ENCODE results near the gene PLPP1. TPM values are rescaled to one million over a fixed set of nuclear protein-coding genes. Genes with fewer than 3 reads are reported as not detected.

PLPP1 gene
- total and polyA plus RNA-seq, 2 experiments from 2014 or later: 39.1 to 97.1 TPM

GRCh38 chr5:55523293-55523692 is 11.5 kb downstream of the PLPP1 start:
- Histone ChIP-seq H2AFZ (no peak overlapping the region), H3K4me3 (no peak overlapping the region), H4K20me1 (replicated peaks; ENCODE audit: insufficient read depth) (peaks cover 18% of the 10 kb centered on the region; the same call in 1 of the 2 replicates), H3K27ac (ENCODE audit: low read depth) (no peak overlapping the region), H3K36me3 (ENCODE audit: insufficient read depth) (no peaks in the 10 kb centered on the region), H3K79me2 (replicated peaks; ENCODE audit: insufficient read depth) (peaks cover 100% of the 10 kb centered on the region), H3F3A (replicated peaks; ENCODE audit: low read depth) (no peaks in the 10 kb centered on the region), H3K9me2 (ENCODE audit: insufficient read depth) (no peaks in the 10 kb centered on the region), H3K4me1 (ENCODE audit: insufficient read depth) (peaks cover 24% of the 10 kb centered on the region), H3K27me3 (ENCODE audit: insufficient read depth) (no peaks in the 10 kb centered on the region), H3K4me2 (no peak overlapping the region)
- peaks cover 34% of the 10 kb centered on the region for H3K4me1 Mint-ChIP-seq
- ATAC-seq (no peak), DNase-seq (ENCODE audit: low spot score) (no peak)
- no peak for TF ChIP-seq CTCF (conservative IDR thresholded peaks at IDR 0.05; ENCODE audit: low read depth in 2 of 2)
- TF ChIP-seq ZNF331 (CRISPR knock-in tag; IDR thresholded peaks at IDR 0.05; ENCODE audit: low read depth): no peak
- TF ChIP-seq EZH2phosphoT487 (IDR thresholded peaks at IDR 0.05; ENCODE audit: unreplicated experiment): no peak
- TF ChIP-seq JUNB (IDR thresholded peaks at IDR 0.05; ENCODE audit: unreplicated experiment): no peak
- no peak for TF ChIP-seq NANOG (IDR thresholded peaks at IDR 0.05; ENCODE audit: borderline replicate concordance)
- TF ChIP-seq STAT1 (IDR thresholded peaks at IDR 0.05; ENCODE audit: unreplicated experiment): no peak
- no peak for TF ChIP-seq CREB1 (CRISPR knock-in tag; IDR thresholded peaks at IDR 0.05; ENCODE audit: low read depth)
- no peak for TF ChIP-seq POLR2AphosphoS5 (IDR thresholded peaks at IDR 0.05; ENCODE audit: low read depth)
- no peak for TF ChIP-seq ETS1 (IDR thresholded peaks at IDR 0.05)
- no peak for TF ChIP-seq REST (IDR thresholded peaks at IDR 0.05; ENCODE audit: unreplicated experiment)
- no peak for TF ChIP-seq EZH2 (IDR thresholded peaks at IDR 0.05; ENCODE audit: low read depth, unreplicated experiment)
- H3K27ac Mint-ChIP-seq: no peak overlapping the region
- no peak overlapping the region for H3K4me3 Mint-ChIP-seq
- no peaks in the 10 kb centered on the region for H3K9me3 Mint-ChIP-seq
- peaks cover 1% of the 10 kb centered on the region for H3K27me3 Mint-ChIP-seq (ENCODE audit: insufficient read depth, low read depth, poor library complexity)
- no peaks in the 10 kb centered on the region for H3K36me3 Mint-ChIP-seq (ENCODE audit: low read depth)
